8988T (cell line): ENCODE results near the gene RNF220.

Experiments
- DNase-seq: peaks from one replicate; pipeline ENCODE4 v3.0.0; 2011

The RNF220 gene

DNA sequence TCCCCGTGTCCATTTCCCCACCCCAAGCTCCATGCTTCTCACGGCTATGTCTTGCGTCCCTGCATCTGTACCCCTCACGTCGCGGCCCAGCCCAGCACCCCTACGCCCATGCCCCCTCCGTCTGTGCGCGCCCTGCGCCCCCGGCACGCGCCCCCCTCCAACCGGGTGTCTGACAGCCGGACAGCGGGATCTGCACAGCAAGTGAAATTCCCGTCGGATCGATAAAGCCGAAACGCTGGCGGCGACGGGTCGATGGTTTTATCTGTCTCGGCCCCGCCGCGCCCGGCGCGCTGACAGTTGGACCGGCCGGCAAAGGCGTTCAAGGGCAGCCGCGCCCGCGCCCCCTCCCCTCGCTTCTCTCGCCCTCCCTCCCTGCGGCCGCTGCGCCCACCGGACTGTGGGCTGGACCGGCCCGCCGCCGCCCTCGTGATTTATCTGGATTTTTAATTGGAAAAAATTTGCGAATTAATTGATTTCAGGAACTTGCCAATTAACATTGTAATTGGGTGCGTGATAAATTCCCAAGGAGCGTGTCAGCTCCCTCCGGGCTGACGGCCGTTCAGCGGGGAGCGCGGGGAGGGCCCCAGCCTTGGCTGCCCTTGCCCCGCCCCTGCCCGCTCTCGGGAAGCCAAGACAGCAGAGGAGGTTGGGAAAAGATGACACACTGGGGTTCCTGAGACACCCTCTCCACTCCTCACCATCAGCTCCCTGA lies 212.1 kb downstream of the RNF220 start:
- peak; percentile 53 for DNase-seq

DNA sequence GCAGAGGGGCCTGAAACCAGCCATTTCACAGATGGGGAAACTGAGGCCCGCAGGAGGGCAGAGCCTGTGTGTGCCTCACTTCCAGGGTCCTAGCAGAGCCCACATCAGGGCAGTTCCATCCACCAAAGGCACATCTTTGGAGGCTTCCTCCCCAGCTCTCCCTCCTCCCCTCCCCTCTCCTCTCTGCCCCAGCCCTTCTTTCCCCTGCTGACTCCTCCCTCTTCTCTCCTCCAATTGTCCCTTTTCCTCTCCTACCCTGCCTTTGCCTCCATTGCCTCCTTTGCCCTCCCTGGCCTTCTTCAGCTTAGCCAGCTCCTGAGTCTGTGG lies 212.6 kb downstream of the RNF220 start:
- no peak for DNase-seq

DNA sequence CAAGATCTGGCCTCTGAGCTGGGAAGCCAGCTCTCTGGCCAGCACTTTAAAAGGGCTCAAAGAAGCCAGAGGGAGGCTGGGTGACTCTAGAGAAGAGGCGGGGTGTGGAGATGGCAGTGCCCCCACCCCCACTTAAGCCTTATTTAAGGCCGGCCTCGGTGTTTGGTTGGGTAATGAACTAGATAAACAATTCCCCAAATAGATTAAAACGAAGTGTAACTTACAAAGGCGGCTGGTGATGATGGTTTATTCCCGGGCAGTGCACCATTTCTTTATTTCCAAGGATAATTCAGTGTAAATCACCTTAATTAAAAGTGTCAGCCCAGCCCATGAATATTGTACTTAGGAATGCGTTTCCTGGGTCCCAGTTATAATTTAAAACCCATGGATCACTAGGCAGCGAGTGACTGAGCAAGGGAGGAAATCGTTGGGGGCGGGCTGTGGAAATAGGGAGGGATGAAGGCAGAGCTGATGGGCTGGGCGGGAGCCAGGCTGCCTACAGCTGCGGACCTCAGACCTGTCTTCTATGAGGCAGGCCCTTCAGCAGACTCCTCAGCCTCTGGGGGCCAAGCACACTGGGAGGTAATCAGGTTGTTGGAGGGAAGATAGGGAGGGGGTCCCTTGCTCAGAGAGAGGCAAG lies 214.3 kb downstream of the RNF220 start:
- no peak for DNase-seq

DNA sequence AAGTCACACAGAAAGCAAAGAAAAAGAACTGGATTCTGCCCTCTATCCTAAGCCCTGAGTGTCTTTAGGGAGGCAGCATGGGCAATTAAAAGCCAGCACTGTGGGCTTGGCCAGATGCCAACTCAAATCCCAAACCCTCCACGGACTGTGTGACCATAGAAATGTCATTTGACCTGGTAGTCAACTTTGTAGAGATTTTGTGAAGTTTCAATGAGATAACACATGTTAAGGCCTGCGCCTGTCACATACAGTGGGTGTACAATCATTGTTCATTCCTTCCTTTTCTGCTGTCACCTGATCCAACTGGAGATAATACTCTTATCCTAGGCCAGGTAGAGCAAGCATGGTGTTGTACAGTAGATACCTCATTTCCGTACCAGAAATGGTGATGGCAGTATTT lies 215.0 kb downstream of the RNF220 start:
- DNase-seq, result no peak

DNA sequence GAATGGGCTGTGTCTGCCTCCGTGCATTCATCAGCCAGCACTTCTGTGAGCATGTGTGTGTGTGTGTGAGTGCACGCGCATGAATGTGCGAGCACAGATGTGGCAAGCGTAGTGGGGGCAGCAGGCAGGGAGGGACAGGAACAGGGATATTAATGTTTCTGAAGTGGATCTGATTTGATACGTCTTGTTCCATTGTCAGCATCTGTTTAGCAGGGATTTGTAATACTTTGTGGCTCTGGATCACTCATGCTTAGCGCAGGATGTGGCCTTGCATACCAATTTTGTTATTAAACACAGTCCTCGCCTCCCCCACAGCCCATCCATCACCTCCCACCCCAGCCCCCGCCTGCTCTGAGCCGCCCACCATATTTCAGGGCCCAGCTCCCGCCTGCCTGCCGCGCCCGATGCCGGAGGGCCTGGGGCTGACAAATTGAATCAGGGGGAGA lies 216.8 kb downstream of the RNF220 start:
- no peak for DNase-seq

DNA sequence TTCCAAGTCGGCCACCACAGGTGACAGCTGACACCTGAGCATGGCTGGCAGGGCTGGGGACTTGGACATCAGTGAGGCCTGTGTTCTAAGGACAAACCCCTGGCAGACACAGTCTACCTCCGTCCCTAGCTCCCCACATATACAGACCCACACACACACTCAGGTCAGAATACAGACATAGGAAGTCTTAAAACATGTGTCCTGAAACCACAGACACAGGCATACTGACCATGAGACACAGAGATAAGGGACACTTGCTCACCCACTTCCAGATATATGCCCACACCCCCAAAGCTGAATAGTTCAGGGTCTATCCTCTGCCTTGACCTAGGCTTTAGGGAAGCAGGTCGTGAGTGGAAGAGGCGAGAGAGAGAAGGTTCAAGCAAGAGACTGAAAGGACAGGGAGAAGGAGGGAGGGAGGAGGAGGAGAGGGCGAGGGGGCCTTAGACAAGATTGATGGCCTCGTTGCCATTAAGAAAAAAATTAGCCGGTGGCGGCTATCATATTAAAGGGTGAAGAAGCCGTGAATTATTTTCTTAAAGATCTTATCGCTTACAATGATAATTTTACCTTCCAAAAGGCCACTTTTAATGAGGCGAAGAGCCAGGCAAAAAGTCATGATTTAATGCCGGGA lies 219.3 kb downstream of the RNF220 start:
- DNase-seq, result no peak

DNA sequence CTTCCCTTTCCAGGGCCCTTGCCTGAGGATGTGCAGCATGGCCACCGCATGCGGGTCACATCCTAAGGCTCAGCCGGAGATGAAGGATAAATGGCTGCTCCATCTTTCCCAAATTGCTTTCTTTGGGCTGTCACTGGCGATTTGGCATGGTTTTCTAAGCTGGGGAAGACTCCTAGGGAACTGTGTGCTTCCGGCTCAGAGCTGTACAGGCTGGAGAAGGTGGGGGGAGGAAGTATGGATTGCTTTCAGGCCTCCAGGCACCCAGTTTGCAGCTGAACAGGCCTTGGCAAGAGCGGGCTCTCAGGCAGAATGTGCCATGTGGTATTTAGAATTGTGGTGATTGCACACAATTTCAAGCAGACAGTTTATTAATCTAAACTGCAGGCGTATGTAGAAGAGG lies 220.3 kb downstream of the RNF220 start:
- DNase-seq, result no peak

DNA sequence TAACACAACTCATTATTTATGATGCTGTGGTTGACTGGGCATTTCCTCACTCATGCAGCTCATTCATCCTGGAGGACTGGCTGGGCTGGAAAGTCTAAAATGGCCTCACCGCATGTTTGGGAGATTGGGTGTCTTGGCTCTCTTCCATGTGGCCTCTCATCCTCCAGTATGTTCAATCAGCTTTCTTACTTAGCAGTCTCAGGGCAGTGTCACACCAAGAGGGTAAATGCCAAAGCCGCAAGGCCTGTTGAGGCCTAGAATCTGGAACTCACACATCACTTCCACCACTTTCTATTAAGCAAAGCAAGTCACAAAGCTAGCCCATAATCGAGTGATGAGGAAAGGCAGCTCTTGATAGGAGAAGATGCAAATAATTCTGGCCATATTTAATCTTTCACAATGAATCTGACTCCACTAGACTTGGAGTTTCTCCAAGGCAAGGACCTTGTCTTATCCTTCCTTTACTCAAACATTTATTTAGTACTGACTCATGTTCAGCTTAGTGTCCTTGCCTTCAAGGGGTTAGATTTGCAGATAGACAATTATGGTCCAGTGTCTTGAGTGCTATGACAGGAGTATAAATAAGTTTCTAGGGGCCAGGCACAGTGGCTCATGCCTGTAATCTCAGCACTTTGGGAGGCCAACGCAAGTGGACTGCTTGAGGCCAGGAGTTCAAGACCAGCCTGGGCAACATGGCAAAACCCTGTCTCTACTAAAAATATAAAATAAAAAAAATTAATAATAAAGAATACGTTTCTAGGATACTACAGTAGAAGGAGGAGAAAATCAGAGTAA lies 224.1 kb downstream of the RNF220 start:
- no peak for DNase-seq

DNA sequence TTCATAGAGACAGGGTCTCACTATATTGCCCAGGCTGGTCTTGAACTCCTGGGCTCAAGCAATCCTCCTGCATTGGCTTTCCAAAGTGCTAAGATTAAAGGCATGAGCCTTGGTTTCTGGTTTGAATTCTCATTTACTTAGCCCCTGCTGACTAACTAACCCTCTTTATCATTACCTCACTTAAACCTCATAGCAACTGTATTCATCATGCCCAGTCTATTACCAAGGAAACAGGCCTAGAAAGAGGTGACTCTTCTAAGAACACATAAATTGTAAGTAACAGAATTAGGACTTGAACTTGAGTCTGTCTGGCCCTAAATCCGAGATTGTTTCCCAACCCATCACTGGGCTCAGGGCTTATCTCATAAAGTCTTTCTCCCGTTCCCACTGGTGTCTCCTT lies 225.1 kb downstream of the RNF220 start:
- no peak for DNase-seq

DNA sequence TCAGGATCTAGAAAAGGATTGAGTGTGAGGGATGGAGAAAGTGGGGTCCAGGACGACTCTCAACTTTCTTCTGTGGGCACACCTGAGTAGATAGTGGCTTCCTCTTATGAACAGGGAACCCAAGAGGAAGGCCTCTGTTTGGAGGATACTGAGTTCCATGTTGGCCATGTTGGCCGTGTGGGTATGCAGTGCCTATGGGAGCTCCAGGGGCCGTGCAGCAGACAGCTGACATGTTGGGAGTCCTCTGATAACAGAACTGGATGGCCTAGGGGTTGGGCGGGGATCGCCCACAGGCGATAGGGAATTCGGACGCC lies 226.2 kb downstream of the RNF220 start:
- no peak for DNase-seq

DNA sequence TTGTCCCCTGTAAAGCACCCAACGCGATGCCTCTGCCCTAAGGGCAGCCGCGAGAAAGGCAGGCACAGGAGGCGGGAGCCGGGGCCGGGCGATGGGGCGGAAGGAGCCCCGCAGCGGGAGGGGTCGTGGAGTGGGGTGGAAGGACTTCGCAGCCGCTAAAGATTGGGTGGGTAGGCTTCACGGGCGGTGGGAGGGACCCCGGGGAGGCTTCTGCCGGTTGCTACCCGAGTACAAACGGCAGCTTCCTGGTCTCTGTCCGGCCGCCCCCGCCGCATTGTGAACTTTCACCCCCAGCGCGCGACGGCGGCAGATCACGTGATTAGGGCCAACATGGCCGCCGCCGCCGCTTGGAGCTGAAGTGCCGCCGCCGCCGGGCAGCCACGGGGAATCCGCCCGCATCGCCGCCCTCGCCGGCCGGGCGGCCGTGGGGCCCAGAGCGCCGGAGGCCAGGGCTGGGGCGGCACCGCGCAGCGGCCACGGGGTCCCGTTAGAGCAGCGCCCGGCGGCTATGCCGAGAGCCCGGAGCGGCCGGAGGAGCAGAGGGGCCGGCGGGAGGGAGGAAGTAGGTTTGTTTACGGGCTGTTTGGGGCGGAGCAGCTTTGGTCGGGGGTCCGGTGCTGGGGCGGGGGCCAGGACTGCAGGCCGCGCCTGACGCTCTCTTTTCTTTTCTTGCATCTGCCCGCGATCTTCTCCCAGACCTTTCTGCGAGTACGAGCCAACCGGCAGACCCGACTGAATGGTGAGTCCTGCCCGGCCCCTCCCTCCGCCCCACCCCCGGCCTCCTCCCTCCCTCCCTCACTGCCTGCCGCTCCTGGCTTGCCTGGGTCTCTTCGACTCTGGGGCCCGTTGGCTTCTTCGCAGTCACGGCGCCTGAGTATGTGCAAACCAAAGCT lies 226.8 kb downstream of the RNF220 start:
- peak; percentile 93 for DNase-seq

DNA sequence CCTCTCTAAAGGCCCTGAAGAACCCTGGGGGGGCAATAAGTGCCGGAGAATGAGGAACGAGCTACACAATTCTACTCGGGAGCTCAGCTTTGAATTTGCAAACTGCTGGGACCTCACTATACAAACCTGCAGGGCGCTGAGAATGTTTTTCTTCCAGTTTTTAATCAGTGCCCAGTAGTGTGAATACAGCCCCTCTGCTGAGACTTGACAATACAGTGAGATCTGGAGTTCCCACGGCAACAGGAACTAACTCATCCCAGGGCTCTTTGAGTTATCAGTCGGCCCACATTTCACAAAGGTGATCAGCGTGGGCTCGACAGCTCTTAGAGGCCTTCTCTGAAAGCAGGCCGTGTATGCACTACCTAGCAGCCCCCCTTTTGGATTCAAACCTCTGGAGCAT lies 227.5 kb downstream of the RNF220 start:
- DNase-seq, result no peak

DNA sequence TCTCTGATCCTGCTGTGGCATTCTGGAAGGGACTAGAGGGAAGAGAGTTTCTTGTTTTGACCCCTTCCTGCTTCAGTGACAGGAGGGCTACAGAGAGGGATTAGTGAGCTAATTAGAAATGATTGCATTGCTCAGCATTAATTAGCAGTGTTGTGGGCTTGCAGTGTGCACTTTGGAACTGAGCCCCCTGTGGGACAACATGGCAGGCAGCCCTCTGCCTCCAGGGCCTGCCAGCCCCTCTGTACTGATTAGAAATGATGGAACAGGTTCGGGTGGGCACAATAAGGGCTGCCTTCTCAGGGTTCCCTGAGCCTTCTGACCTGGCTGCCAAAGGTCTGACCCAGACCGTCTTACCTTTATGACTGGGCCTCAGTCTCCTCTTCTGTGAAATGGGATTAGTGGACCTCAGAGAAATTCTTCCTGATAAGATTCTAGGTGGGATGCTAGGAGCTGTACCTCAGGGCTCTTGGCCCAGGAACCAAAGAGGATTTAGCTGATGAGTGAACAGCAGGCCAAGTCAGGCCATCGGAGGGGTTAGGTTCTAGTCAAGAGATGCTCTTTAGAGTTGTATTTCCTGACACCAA lies 229.6 kb downstream of the RNF220 start:
- no peak for DNase-seq

DNA sequence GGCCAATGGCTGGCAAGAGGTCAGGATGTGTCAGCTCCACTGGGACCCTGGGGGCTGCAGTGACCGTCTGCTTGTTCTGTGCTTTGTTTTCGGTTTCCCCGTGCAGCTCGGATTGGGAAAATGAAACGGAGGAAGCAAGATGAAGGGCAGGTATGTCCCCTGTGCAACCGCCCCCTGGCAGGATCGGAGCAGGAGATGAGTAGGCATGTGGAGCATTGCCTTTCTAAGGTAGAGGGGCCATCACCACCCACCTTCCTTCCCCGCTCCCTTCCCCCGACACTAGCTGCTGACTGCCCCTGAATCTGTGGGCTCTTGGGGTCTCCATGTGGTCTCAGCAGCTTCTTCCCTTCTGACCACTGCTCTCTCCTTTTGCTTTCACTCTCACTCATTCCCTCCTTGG lies 230.4 kb downstream of the RNF220 start:
- no peak for DNase-seq

DNA sequence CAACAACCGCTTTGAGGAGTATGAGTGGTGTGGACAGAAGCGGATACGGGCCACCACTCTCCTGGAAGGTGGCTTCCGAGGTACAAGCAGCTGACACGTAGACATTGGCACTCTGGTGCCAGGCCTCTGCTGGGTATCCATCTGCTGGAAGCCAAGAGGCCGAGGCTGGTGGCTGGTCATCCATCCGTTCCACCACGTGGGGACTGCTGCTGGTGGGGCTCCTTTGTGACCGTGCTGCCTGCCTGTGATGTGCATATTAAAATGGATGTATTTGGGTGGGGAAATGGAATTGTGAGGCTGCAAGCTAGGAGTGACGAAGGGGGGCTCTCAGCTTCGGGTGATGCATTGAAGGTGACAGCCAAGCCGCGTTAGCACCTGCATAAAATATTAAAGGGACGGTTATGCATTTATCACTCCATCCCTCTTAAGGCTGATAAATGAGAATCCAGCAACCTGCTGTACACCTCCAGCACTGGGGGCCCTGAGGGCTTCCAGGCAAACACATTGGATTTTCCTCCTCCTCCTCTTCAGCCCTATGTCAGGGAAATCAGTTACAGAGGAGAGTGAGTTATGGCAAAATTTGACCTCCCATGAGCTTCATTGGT lies 231.1 kb downstream of the RNF220 start:
- DNase-seq, result no peak

DNA sequence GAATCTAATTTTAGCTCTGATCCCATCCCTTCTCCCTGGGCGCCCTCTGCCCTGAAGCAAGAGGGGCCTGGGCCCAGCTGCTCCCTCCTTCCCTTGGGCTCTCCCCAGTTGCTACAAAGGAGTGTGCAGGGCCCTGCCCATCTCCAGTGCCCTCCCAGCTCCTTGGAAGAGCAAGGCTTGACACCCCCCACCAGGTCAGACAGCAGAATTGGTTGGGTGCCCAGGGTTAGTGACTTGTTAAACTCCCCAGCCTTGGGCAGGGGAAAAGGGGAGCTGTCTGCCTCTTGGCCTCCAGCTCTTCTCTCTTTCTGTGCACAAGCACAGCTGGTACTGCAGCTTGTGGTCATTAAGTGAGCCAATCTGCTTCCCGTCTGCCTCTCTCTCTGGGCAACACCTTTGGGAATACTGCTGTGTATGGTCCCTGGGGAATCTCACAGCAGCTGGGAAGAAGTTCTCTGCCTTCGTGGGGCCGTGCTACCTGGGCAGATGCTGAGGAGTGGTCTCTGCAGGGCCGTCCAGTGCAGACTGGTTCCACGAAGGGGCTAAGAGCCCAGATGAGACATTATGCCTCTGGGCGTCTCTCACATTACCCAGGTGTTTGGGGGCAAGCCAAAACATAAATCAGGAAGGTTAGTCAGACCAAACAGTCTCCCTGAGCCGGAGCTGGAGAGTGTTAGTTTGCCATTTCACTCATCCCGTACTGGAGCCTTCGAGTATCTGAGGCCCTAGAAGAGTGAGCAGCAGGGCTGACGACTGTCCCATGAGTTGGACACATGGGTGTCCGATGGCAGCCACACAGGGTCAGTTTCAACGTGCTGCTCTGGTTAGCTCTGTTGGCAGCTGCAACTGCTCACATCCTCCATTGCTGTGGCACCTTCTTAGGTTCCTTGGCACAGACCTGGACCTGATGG lies 231.9 kb downstream of the RNF220 start:
- no peak for DNase-seq

DNA sequence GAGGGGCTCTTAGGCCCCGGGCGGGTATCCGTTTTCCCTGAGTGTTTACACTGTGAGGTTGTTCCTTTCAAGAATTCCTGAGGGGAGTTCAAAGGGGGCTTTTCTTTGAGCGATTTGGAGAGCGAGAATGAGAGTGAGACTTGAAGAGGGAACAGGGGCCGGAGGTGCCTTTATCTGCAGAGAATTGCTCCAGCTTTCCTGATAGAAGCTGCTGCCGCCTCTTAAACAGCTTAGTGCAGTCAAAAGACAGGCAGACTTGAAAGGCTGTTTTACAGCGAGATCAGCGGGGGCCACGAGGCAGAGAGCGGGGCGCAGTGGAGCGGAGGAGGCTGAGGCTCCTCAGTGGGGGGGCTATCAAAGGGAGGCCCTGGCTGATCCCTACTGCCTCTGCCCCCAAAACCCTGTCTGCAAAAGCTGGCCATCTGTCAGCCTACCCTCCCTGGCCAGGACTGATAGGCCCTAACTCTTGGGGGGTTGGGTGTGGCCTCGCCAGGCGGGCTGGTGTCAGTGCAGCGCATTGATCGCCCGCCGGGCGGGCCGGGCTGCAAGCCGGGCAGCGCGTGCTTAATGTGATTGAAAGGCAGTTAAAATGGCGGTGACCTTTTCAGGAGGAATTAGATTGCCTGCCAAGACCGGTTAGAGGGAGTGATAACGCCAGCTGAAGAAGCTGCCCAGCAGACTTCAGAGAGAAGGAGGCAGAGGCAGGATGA lies 232.8 kb downstream of the RNF220 start:
- DNase-seq, result no peak

DNA sequence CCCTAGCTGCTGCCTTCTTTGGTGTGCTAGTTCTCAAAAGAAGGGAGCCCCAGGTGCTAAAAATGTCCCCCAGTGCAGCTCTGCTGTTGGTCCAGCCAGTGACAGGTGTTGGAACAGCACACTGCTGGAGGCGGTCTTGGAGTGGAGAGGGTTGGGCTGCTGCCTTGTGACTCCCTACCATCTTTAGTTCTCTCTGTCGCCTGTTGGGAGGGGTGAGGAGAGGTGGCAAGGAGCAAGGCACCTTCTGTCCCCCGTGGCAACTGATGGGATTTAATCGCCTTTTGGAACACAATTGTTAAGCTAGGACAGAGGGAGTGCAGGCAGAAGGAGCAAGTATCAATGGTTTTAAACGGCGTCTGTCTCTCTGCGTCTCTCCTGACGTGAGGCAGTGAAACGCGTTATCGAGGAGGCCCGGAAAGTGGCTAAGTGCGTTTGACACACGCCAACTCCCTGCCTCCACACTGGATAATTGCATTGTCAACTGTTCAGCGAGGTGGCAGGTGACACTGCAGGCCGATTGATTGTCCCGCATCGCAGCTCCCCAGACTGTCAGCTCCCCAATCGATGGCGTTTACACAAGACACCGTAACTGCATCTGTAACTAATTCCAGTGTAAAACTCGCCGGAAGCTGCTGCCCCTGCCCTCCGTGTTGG lies 235.3 kb downstream of the RNF220 start:
- no peak for DNase-seq
